GM18508 (cell line): Measurements from ENCODE around the gene ITPR2.
A peak's percentile ranks its signal among the peaks of the same experiment; 100 is the strongest.
"Not testable (repeated sequence)": the region's sequence is repeated elsewhere in the genome, so short reads cannot be mapped to it uniquely, and the experiment has no call there.

Experiments
- ATAC-seq: cut with Tn5 transposase; IDR thresholded peaks from one replicate; pipeline ENCODE4 v1.9.1; 2021; ENCODE audit warnings: moderate number of reproducible peaks; ENCODE audit not compliant: insufficient read depth, unreplicated experiment

Gene ITPR2

DNA sequence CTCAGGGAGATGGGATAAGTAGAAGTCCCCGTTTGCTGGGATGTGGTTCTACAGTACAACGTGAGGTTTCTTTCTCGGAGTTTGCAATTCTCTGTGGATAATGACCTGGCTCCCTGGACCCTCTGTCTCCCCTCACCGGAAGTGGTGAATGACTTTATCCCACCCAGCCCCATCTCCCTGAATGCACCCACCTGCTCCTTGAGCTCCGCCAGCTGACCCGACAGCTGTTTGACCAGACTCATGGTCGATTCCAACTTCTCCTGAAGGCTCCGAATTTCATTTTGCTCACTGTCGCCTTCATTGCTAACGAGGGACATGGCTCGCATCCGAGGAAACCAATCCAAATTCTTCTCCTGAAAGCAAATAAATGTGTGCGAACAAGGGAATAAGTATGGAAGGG, 493.0 kb downstream of the ITPR2 start:
- no peak for ATAC-seq

DNA sequence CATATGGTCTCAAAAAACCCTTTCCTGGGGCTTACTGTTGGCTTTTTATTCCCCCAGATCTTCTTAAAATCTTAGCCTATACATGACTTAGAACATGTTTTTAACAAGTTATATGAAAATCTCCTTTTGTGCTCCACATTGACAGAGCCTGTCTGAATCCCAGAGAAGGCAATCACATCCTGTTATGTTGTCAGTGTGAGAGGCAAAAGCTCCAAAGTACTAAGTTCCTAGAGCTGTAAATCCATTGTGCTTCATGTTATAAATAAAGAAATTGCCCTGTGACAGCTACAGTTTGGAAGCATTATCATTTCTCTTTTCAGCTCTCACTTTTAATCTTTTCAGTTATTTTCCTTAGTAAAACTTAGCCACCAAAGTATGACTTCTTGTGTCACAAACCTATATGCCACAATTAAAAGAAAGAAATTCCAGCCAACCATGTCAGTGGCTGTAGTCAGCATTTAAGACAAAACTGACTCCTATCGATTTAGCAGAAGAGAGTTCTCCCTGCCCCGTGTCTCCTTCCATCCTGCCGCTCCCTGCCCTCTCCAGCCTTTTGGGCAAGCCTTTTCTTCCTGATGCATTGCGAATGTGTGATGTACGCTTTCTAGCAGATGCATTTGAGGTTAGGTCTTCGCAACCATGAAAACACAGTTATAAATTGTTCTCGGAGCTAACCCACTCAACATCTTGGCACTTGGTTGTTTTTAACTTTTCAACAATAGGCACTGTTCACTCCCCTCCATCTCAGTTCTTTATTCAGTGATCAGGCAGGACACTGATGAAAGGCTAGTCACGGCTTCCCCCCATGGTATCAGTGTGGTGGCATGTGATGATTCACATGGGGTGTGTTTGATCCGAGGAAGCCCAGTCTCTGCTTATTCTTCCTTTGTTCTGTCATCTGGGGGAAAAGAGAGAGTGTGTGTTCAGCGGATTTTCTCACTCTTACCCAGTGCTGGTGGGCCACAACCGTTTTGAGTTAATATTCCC, 494.1 kb downstream of the ITPR2 start:
- no peak for ATAC-seq

DNA sequence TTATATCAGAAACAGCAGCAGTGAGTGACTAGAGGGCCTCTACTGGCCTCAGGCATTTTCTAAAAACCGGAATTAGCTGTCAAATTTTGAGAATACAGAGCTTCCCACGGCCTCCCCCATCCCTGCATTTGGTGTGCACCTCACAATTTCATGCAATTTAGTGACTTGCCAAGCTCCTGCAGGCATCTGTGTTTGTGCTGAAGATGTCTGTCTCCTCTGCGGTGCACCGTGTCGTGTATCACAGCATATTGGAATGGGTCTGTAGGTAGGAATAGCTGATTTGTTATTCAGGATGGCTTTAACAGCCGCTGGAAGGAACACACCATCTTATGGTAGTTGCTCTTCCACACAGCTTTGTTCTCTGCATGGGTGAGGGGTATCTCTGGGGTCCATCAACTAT, 497.3 kb downstream of the ITPR2 start:
- ATAC-seq: no peak

DNA sequence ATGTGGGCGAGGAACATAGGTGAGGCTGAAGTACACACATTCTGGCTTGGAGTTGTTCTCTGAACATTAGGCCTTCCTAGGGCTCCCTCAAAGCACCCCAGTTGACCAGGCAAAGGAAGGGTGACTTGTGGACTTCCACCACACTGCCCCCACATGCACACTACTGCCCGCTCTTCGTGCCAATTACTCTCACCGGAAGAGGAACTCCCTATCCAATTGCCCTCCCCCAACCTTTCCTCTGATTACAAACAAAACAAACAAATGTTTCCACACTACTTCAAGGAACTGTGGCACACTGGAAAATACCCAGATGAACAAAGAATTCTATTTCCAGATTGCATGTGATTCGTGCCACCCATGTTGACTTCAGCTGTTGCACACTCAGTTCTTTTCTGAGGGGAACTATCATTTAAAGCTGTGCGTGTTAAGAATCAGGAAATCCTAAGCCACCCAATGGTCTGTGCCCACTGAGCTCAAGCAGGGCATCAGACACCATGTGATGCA, 498.3 kb downstream of the ITPR2 start:
- no peak for ATAC-seq

DNA sequence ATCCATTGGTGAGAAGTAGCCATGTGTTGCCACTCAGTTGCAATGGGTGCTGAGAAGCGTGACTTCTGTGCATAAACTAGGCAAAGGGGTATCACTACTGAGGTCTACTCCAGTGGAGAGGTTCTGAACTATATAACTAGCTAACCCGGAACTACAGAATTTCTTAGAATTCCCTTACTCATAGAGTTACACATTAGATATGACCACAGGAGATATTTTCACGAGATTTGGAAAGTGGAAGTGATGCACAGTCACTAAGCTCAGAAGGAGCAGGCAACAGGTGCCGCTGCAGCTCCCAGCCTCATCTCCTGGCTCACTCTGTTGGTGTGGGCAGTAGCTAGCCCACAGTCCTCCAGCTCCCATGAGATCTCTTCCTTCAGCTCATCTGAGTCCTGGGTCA, 501.0 kb downstream of the ITPR2 start:
- ATAC-seq: no peak

DNA sequence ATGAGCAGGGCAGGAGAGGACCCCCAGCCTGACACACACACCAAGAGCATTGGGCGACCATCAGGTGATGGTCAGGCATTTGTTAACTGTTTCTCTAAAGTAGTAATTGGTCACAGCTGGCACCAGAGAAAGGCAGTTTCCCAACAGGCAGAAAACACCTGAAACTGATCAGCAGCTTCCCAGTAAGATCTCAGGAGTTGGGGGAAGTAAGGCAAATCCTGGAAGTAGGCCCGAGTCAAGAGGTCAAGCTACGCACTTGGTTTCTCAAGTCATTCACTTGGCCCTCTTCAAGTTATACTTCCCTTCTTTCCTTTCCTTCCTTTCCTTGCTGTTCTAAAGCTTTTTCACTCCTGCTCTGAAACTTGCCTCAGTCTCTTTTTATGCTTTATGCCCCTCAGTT, 501.9 kb downstream of the ITPR2 start:
- ATAC-seq: no peak

DNA sequence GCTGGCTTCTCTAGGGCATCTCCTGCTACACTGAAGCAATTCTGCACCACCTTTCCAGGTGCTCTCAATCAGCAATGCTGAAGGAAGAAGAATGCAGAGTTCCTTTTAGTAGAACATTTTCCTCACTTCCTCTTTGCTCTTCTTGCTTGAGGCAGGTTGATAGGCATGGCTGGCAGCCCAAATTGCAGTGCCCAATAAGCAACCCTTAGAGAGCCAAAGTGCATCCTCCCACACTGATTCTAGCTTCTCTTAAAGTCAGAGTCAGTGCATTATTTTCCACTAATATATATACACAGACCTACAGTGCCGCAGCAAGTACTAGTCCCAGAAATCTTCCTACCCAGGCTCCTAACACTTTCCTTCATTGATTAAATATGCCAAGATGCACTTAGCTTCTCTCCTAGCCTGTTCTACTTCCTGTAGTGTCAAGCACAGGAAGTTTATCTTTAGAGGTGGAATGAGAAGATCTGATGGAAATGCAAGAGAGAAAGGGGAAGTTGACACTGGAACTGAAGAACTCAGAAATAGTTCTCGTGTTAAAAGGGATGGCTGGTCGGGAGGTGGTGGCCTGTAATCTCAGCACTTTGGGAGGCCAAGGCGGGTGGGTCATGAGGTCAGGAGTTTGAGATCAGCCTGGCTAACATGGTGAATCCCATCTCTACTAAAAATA, 504.9 kb downstream of the ITPR2 start:
- ATAC-seq: no peak

DNA sequence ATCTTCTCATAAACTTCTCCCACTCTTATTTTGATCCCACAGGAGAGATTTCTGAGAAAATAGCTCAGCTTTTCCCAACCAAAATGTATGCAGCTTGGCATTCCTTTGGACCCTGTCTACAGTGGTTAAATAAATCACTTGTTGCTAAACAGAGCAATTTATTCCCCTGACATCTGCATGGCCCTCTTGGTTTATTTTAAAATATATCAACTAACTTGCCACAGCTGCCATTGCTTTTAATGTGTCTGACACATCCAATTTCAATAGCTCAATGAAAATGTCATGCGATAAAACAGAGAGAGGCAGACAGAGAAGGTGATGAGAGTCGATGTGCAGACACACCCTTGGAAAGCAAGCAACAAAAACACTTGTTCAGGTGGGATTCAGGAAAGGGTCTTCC, 509.3 kb downstream of the ITPR2 start:
- ATAC-seq: no peak

DNA sequence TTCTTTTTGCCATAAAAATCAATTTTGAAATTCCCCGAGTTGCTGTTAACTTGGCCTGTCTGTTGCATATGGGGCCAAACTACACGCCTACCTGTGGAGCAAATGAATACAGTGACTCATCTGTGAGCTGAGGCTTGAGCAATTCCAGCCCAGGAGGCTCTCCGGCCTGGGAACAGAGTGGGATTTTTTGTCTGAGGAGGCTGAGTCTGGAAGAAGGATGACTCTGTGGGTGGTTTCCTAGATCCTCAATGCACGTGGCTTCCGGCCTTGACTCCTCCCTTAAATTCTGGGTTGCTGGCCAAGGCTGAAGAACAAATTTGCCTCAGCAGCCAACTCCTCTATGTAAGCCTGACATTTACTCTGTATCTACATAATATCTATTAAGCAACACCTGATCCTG, 513.5 kb downstream of the ITPR2 start:
- ATAC-seq: no peak

DNA sequence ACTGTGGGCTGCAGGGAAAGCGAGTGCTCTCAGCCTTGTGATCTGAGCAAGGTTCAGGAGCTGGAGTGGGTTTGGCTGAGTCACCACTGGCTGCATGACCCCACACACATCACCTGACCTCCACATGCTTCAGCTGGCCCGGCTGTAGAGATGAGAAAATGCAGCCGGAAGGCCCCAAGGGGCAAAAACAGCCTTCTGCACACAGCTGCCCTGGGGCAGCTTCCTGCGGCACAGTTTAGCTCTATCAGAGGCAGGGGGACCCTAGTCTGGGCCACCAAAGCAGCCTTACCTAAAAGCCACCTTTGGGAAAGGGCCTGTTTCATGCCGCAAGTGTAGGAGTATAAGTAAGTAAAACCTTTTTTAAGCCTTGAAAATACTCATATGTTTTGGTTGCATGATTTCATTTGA, 514.3 kb downstream of the ITPR2 start:
- peak; percentile 53 for ATAC-seq

DNA sequence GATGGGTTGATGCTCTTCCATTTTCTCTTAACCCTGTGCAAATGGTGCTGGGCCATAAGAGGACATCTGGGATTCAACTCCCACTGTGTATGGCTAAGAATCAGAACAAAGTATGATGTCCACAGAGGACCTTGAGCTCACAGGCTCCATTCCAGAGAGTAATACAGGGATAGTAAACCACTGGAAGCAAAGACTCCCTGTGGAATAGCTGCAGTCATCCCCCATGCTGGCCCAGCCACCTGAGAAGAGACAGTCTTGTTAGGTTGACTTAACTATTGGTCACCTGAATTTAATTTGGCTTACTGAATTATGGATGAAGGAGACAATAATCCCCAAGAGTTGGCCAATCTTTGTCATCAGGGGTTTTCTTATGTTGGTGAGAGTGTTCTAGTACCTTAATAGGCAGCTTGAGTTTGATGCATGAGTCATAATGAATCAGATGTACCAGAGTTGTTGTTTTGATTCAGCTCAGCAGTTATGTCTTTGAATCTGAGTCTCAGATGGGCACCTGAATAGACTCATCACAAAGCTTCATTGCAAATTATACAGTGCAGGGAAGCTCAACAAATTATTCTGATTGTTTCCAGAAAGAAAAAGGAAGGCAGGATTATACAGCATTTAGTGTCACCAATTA, 514.9 kb downstream of the ITPR2 start:
- peak; percentile 74 for ATAC-seq

DNA sequence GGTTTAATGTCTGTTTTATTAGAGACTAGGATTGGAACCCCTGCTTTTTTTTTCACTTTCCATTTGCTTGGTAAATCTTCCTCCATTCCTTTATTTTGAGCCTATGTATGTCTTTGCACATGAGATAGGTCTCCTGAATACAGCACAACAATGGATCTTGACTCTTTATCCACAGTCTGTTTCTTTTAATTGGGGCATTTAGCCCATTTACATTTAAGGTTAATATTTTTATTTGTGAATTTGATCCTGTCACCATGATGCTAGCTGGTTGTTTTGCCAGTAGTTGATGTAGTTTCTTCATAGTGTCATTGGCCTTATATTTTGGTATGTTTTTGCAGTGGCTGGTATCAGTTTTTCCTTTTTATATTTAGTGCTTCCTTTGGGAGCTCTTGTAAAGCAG, 518.9 kb downstream of the ITPR2 start:
- not testable (repeated sequence) for ATAC-seq

DNA sequence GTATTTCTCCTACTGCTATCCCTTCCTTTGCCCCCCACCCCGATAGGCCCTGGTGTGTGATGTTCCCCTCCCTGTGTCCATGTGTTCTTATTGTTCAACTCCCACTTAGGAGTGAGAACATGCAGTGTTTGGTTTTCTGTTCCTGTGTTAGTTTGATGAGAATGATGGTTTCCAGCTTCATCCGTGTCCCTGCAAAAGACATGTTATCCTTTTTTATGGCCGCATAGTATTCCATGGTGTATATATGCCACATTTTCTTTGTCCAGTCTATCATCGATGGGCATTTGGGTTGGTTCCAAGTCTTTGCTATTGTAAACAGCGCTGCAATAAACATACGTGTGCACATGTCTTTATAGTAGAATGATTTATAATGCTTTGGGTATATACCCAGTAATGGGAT, 522.5 kb downstream of the ITPR2 start:
- ATAC-seq: not testable (repeated sequence)

DNA sequence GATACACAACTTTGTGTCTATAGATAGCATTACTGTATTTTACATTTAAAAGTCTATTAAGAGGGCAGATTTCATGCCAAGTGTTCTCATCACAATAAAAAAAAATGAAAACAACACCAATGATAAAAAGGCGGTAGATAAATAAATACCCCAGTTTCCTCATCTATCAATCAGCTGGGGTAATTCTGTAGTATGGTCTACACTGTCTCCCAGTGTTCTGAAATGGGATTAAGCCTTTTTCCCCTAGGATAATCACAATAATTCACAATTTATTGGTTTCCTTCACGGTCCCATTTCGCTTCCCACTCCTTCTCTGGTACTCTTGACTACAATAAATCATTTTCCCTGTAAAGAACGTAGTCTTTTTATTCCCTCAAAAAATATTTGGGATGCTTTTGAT, 523.4 kb downstream of the ITPR2 start:
- ATAC-seq: no peak

DNA sequence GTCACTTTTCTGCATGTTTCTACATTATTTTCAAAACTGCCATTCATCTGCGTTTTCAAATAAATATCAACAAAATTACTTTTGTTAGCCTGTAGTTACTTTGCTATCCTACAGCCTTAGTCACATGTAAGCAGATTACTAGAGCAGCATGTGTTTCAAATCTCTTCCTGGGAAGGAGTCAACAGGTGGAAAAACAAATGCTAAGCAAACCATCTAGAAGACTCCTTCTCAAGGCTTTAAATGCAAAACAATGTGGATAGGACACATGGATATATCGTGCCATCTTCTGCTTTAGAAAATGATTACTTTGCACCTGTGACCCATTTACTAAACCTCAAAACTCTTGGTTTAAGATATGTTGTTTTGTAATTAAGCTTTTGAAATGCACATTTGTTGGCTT, 528.7 kb downstream of the ITPR2 start:
- no peak for ATAC-seq

DNA sequence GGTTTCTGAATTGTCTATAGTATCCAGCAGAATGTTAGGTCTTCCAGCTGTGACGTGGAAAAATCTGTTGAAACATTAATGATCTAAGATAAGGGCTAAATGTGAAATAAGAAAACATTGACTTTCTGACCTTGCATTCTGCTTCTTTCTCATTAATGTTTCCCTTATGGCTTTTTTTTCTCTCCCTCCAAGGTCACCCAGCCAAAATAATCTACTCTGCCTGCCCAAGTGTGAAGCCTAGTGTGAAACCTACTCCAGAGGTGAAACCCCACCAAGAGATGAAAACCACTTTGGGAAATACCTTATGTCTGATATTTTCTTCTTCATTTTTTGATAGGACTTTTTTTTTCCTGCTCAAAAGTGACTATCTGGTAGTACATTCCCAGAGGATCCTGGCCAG, 529.6 kb downstream of the ITPR2 start:
- no peak for ATAC-seq

DNA sequence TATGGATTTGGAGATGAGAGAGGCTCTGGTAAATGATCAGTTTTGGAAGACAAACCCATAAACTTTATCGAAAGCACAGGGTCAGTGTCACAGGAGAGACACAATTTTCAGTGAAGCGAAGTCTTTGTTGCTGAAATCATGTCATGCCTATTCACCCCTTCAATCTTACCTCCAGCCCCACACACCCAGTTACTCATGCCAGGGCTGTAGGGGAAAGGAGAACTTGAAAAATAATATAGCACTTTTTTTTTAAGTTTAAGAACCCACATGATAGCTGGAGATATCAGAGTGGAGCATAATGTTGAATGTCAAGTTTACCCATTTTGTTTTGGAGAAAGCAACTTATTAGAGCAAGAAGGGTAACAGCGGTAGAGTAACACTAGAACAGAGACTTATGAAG, 530.2 kb downstream of the ITPR2 start:
- no peak for ATAC-seq

DNA sequence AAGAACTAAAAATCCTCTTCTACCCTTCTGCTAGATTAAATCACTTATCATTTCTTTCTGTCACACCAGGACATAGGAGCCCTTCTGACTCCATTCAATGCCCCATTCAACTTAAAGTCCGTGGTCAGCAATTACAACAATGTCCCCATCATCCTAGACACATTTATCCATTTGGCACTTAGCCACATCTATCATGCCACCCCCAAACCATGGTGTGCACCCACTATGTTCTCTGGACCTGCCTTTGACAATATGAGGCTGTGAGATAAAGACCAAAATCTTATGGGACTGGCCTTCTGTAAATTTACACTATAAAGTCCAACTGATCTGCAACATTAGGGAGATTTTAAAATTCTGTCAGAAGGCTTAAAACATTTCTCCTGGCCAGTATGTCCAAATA, 533.2 kb downstream of the ITPR2 start:
- no peak for ATAC-seq

DNA sequence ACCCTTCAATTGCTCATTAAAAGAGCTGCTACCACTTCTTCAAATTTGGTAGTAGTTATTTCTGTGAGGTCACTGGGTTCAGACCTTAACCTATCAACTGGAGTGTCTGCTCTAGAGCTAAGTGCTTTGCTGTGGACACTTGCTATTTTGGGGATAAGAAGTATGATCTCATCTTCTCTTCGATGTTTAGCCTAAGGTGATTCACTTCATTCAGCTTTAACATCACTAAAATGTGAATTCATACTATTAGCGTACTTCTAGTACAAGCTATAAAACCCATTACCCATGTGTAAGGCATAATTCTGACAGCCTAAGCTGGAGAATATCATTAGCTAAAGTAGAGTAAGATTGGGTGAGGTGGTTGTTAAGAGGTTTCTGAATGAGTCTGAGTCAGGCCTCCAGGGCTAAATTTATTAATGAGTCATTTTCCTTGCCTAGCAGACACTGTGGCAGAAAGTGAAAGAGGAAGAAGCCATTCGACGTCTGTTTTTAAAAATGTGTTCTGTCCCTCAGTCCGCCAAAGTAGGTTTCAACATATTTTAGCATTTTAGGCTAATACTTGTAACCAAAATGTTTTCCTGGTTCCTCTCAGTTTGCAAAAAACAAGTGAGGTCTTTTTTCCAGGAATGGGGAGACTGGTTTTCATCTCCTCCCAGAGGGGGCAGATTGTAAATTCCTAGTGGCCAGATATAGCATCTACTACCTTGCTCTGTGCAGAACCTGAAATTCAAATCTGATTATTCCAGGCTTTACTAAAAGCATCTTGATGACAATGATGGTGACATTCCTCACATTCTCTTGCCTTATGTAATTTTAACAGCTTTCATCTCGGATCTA, 534.0 kb downstream of the ITPR2 start:
- peak; percentile 96 for ATAC-seq

DNA sequence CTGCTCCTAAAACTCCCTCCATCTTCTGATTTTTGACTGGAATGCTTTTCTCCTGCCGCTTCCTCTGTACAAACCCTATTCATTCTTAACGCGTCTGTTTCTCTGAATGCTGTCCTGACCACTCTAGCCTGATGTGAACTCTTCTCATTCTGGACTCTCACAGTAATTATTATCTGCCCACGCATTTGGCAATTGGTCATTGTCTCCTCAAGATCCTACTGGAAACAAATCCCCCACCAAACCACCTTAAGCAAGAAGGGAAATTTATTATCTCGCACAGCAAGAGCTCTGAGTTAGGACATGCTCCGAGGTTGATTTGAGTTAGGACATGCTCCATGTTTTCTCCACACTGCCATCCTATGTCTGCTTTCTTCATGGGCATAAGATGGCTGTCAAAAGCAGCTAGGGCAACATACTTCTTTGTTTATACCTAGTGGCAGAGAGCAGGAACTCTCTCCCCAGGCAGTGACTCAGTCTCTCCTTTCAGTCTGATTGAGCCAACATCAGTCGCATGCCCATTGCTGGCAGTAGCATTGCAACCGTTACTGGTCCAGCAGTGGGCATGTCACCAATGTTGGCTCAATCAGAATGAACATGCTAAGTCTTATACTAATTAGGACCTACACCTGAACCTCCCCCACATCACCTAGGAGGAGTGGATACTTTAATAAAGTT, 535.5 kb downstream of the ITPR2 start:
- no peak for ATAC-seq
